Activated T-cell treated with anti-CD3 and anti-CD28 coated beads, Interleukin-2, amount 50 U/mL, for 72 hours (primary cell): ENCODE measurements around the gene EGFL8. TPM values are rescaled to one million over a fixed set of nuclear protein-coding genes. Genes with fewer than 3 reads are reported as not detected.
"Not testable (repeated sequence)": the region's sequence is repeated elsewhere in the genome, so short reads cannot be mapped to it uniquely, and the experiment has no call there.

Experiments used
- ATAC-seq, 2 donors: fragments of 150-1000 bp; cut with Tn5 transposase; replicated peaks in 1 of 2; 2 replicates each; pipeline ENCODE4 v1.10.0; 2021; ENCODE audit warnings: moderate library complexity in 2 of 2, mild to moderate bottlenecking in 1 of 2
- DNase-seq, 2 donors: peaks; one replicate each; pipeline ENCODE4 v3.0.0; 2021 to 2022; ENCODE audit warnings: mixed read lengths in 1 of 2
- H3K27ac Mint-ChIP-seq: one replicate; pipeline ENCODE4 v1.8.0; 2022; ENCODE audit warnings: mild to moderate bottlenecking, moderate library complexity, mixed read lengths
- H3K27me3 Mint-ChIP-seq: one replicate; pipeline ENCODE4 v1.8.0; 2022; ENCODE audit warnings: low read depth, mixed read lengths
- H3K36me3 Mint-ChIP-seq, 2 donors: one replicate each; pipeline ENCODE4 v1.8.0; 2022; ENCODE audit warnings: mixed read lengths in 2 of 2, mild to moderate bottlenecking in 1 of 2; ENCODE audit not compliant: insufficient read depth in 2 of 2
- H3K4me1 Mint-ChIP-seq: one replicate; pipeline ENCODE4 v1.8.0; 2022; ENCODE audit warnings: low read depth, mixed read lengths
- H3K4me3 Mint-ChIP-seq, 2 donors: one replicate each; pipeline ENCODE4 v1.8.0; 2022; ENCODE audit warnings: mild to moderate bottlenecking in 2 of 2, mixed read lengths in 2 of 2, moderate library complexity in 2 of 2
- H3K9me3 Mint-ChIP-seq, 2 donors: one replicate each; pipeline ENCODE4 v1.8.0; 2022; ENCODE audit warnings: mixed read lengths in 2 of 2
- total RNA-seq, 2 donors: library from RNA; stranded (reverse); gene quantifications; one replicate each; pipeline ENCODE4 v1.2.3, GENCODE V29; 2022

Gene EGFL8
- total RNA-seq, 2 donors from 2014 or later: 9.6 to 11.2 TPM

- peak in 1 of 2 donors; percentile 5 for ATAC-seq
- H3K9me3 Mint-ChIP-seq, H3K27me3 Mint-ChIP-seq, DNase-seq: not testable (repeated sequence)
- Mint-ChIP-seq H3K27ac (peak overlapping the region; percentile 99), H3K36me3 (peaks cover 20 to 24% of the 10 kb centered on the region in 2 donors), H3K4me3 (peak overlapping the region; percentile 71 to 85), H3K4me1 (peaks cover 50% of the 10 kb centered on the region)
Observed at GRCh38 chr6:32186151-32186840, 21.9 kb downstream of the EGFL8 start.

GRCh38 chr6:32187009-32187709 lies 22.8 kb downstream of the EGFL8 start:
- H3K27ac Mint-ChIP-seq: peak overlapping the region; percentile 99
- H3K36me3 Mint-ChIP-seq: peaks cover 22 to 25% of the 10 kb centered on the region in 2 donors
- H3K9me3 Mint-ChIP-seq: no peaks in the 10 kb centered on the region
- ATAC-seq: no peak
- peak overlapping the region; percentile 89 to 92 for H3K4me3 Mint-ChIP-seq
- H3K27me3 Mint-ChIP-seq: no peaks in the 10 kb centered on the region
- DNase-seq: no peak
- peaks cover 54% of the 10 kb centered on the region for H3K4me1 Mint-ChIP-seq

- H3K36me3 Mint-ChIP-seq: peaks cover 22 to 25% of the 10 kb centered on the region in 2 donors
- not testable (repeated sequence) for H3K9me3 Mint-ChIP-seq, ATAC-seq, H3K27me3 Mint-ChIP-seq, DNase-seq
- H3K27ac Mint-ChIP-seq: peak overlapping the region; percentile 87
- peak overlapping the region; percentile 89 to 92 for H3K4me3 Mint-ChIP-seq
- H3K4me1 Mint-ChIP-seq: peaks cover 58% of the 10 kb centered on the region
Observed at GRCh38 chr6:32187725-32188380, 23.5 kb downstream of the EGFL8 start.

GRCh38 chr6:32188381-32189068 lies 24.1 kb downstream of the EGFL8 start:
- Mint-ChIP-seq H3K4me1 (peaks cover 64% of the 10 kb centered on the region), H3K27ac (peak overlapping the region; percentile 87)
- no peak for DNase-seq

GRCh38 chr6:32189069-32189741 lies 24.8 kb downstream of the EGFL8 start:
- Mint-ChIP-seq H3K27ac (peak overlapping the region; percentile 87), H3K36me3 (peaks cover 22 to 25% of the 10 kb centered on the region in 2 donors), H3K4me3 (peak overlapping the region; percentile 89 to 92), H3K27me3 (no peaks in the 10 kb centered on the region), H3K4me1 (peaks cover 71% of the 10 kb centered on the region), H3K9me3 (no peaks in the 10 kb centered on the region)
- DNase-seq (no peak), ATAC-seq (no peak)

More at GRCh38 chr6:32188381-32189068, 24.1 kb downstream of the EGFL8 start:
- no peak for ATAC-seq
- peak overlapping the region; percentile 89 to 92 for H3K4me3 Mint-ChIP-seq
- peaks cover 22 to 25% of the 10 kb centered on the region in 2 donors for H3K36me3 Mint-ChIP-seq
- no peaks in the 10 kb centered on the region for H3K9me3 Mint-ChIP-seq
- no peaks in the 10 kb centered on the region for H3K27me3 Mint-ChIP-seq

- Mint-ChIP-seq H3K27me3 (no peaks in the 10 kb centered on the region), H3K4me3 (peak overlapping the region; percentile 89 to 92), H3K27ac (peak overlapping the region; percentile 87), H3K9me3 (no peaks in the 10 kb centered on the region), H3K36me3 (peaks cover 22 to 25% of the 10 kb centered on the region in 2 donors), H3K4me1 (peaks cover 76% of the 10 kb centered on the region)
- no peak for DNase-seq
- ATAC-seq: no peak
Observed at GRCh38 chr6:32189742-32190053, 25.3 kb downstream of the EGFL8 start.

- peak within 1 kb of the TSS; percentile 97 for H3K27ac Mint-ChIP-seq
- peak; percentile 64 to 66 for ATAC-seq
- no peaks in the 10 kb centered on the region for H3K27me3 Mint-ChIP-seq
- H3K9me3 Mint-ChIP-seq: no peaks in the 10 kb centered on the region
- H3K4me1 Mint-ChIP-seq: peaks cover 81% of the 10 kb centered on the region
- H3K4me3 Mint-ChIP-seq: peak within 1 kb of the TSS; percentile 94 to 100
- H3K36me3 Mint-ChIP-seq: peaks cover 22 to 24% of the 10 kb centered on the region in 2 donors
- DNase-seq: peak; percentile 82 to 86
Observed at GRCh38 chr6:32190054-32190851, 25.9 kb downstream of the EGFL8 start, which contains the start of gene PBX2. Gene PBX2 (minus strand): TSS chr6:32190202. CDS start chr6:32189915, 287 bp downstream.

GRCh38 chr6:32190911-32191677 lies 26.7 kb downstream of the EGFL8 start:
- Mint-ChIP-seq H3K4me1 (peaks cover 74% of the 10 kb centered on the region), H3K9me3 (no peaks in the 10 kb centered on the region)

GRCh38 chr6:32191696-32192607 lies 27.6 kb downstream of the EGFL8 start:
- ATAC-seq: no peak

More at GRCh38 chr6:32190911-32191677, 26.7 kb downstream of the EGFL8 start:
- no peak for DNase-seq
- H3K27ac Mint-ChIP-seq: peak overlapping the region; percentile 90
- H3K27me3 Mint-ChIP-seq: no peaks in the 10 kb centered on the region
- no peak for ATAC-seq
- peak overlapping the region; percentile 94 to 100 for H3K4me3 Mint-ChIP-seq
- H3K36me3 Mint-ChIP-seq: peaks cover 19 to 22% of the 10 kb centered on the region in 2 donors

GRCh38 chr6:32192608-32193039 lies 28.2 kb downstream of the EGFL8 start, which contains the start of gene GPSM3:
Gene GPSM3 (minus strand): TSS chr6:32192643. CDS start chr6:32192513, 130 bp downstream.
- no peaks in the 10 kb centered on the region for H3K9me3 Mint-ChIP-seq
- H3K27me3 Mint-ChIP-seq: no peaks in the 10 kb centered on the region
- peak within 1 kb of the TSS; percentile 93 for H3K27ac Mint-ChIP-seq
- peaks cover 70% of the 10 kb centered on the region for H3K4me1 Mint-ChIP-seq
- ATAC-seq (no peak), DNase-seq (peak; percentile 48 to 67)
- peaks cover 12 to 13% of the 10 kb centered on the region in 2 donors for H3K36me3 Mint-ChIP-seq
- peak within 1 kb of the TSS; percentile 94 to 100 for H3K4me3 Mint-ChIP-seq

More at GRCh38 chr6:32191696-32192607, 27.6 kb downstream of the EGFL8 start:
- Mint-ChIP-seq H3K27ac (peak overlapping the region; percentile 90), H3K27me3 (no peaks in the 10 kb centered on the region), H3K4me1 (peaks cover 73% of the 10 kb centered on the region), H3K36me3 (peaks cover 15 to 18% of the 10 kb centered on the region in 2 donors), H3K4me3 (peak overlapping the region; percentile 94 to 100), H3K9me3 (no peaks in the 10 kb centered on the region)
- no peak for DNase-seq
